Measurements from ENCODE around the gene SAMM50.
A peak's percentile ranks its signal among the peaks of the same experiment; 100 is the strongest.
"Not testable (repeated sequence)": the region's sequence is repeated elsewhere in the genome, so short reads cannot be mapped to it uniquely, and the experiment has no call there.

The SAMM50 gene

DNA sequence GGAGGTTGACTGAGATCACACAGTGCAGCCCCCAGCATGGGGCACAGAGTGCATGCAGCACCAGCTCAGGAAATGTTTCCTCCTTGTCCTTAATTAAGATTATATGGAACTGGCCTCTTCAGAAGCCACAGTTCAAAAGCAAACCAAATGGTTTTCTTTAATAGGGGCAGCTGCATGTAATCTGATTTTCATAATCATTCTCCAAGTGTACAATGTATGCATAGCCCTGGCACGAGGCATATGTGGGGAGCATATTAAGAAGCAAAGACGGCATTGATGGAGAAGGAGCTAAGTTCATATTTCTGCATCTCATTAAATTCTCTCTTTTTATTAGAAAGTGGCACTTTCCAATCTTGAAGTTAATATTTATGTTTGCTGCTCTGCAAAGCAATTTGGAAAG lies 59.0 kb downstream of the SAMM50 start:
- H3K36me3 ChIP-seq (ENCODE audit: control insufficient read depth, low read depth, low read length) = no peaks in the 10 kb centered on the region
- H3K4me1 ChIP-seq (ENCODE audit: control insufficient read depth, low read depth, low read length) = no peaks in the 10 kb centered on the region
- H3K9me3 ChIP-seq (ENCODE audit: control insufficient read depth, low read depth, low read length) = no peaks in the 10 kb centered on the region
- no peak overlapping the region for H3K27ac ChIP-seq (ENCODE audit: low read length)
- H3K9ac ChIP-seq (ENCODE audit: low read length) = no peak overlapping the region
- H3K4me3 ChIP-seq (ENCODE audit: low read length) = no peak overlapping the region
- H3K27me3 ChIP-seq (ENCODE audit: control insufficient read depth, insufficient read depth, low read length) = no peaks in the 10 kb centered on the region

DNA sequence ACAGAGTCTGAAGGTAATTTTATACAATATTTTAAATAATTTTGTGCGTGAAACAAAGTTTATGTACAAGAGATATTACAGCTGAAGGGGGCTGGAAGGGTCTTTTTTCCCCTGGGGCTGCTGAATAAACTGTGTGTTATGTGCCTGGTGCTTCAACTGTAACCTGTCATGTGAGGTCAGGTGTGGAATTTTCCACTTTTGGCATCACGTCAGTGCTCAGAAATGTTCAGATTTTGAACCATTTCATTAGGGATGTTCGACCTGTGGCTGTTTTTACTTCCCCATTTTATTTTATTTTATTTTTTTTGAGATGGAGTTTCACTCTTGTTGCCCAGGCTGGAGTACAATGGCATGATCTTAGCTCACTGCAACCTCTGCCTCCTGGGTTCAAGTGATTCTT lies 61.3 kb downstream of the SAMM50 start:
- not testable (repeated sequence) for H3K4me3 ChIP-seq (ENCODE audit: low read length); H3K9ac ChIP-seq (ENCODE audit: low read length); H3K27ac ChIP-seq (ENCODE audit: low read length); H3K9me3 ChIP-seq (ENCODE audit: control insufficient read depth, low read depth, low read length); H3K36me3 ChIP-seq (ENCODE audit: control insufficient read depth, low read depth, low read length); H3K27me3 ChIP-seq (ENCODE audit: control insufficient read depth, insufficient read depth, low read length); H3K4me1 ChIP-seq (ENCODE audit: control insufficient read depth, low read depth, low read length)

DNA sequence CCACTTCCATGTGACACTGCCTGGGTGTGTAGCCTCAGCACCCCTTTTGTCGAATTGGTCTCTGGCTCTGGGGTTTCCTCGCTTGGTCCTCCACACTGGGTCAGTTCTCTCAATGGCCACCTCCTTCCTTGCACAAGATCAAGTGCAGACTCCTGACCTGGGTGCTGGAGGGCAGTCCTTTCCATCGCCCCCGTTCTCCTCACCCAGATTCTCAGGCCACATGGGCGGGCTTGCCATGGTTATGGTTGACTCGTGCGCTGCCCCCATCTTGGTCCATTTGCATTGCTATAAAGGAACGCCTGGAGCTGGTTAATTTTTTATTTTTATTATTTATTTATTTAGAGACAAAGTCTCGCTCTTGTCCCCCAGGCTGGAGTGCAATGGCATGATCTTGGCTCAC lies 63.4 kb downstream of the SAMM50 start:
- Histone ChIP-seq H3K36me3 (ENCODE audit: control insufficient read depth, low read depth, low read length) (no peaks in the 10 kb centered on the region), H3K4me3 (ENCODE audit: low read length) (no peak overlapping the region), H3K27me3 (ENCODE audit: control insufficient read depth, insufficient read depth, low read length) (no peaks in the 10 kb centered on the region), H3K27ac (ENCODE audit: low read length) (no peak overlapping the region), H3K9me3 (ENCODE audit: control insufficient read depth, low read depth, low read length) (no peaks in the 10 kb centered on the region), H3K9ac (ENCODE audit: low read length) (no peak overlapping the region), H3K4me1 (ENCODE audit: control insufficient read depth, low read depth, low read length) (no peaks in the 10 kb centered on the region)

DNA sequence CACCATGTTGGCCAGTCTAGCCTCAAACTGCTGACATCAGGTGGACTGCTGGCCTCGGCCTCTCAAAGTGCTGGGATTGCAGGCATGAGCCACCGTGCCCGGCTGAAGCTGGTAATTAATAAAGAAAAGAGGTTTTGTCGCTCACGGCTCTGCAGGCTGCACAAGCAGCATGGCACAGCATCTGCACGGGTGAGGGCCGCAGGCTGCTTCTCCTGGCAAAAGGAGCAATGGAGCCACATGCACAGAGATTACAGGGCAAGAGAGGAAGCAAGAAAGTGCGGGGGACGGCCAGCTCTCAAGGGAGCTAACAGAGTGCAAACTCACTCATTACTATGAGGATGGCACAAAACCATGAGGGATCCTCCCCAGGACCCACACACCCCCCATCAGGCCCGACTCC lies 64.2 kb downstream of the SAMM50 start:
- Histone ChIP-seq H3K27me3 (ENCODE audit: control insufficient read depth, insufficient read depth, low read length) (no peaks in the 10 kb centered on the region), H3K9me3 (ENCODE audit: control insufficient read depth, low read depth, low read length) (no peaks in the 10 kb centered on the region), H3K4me3 (ENCODE audit: low read length) (no peak overlapping the region), H3K4me1 (ENCODE audit: control insufficient read depth, low read depth, low read length) (no peaks in the 10 kb centered on the region), H3K27ac (ENCODE audit: low read length) (no peak overlapping the region), H3K36me3 (ENCODE audit: control insufficient read depth, low read depth, low read length) (no peaks in the 10 kb centered on the region), H3K9ac (ENCODE audit: low read length) (no peak overlapping the region)

DNA sequence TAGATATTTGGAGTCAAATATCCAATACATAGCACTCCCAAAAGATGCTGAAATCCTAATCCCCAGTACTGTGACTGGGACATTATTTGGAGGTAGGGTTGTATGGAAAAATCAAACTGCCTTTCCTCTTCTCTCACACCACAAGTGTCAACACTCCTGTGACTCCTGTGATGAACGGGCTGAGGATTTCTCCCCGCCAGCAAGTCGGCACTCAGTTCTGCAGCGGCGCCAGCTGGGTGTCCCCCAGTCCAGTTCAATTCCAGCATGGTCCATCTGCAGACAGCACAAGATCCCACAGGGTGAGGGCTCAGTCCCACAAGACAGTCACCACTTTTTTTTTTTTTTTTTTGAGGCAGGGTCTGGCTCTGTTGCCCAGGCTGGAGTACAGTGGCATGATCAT lies 64.6 kb downstream of the SAMM50 start:
- Histone ChIP-seq H3K4me3 (ENCODE audit: low read length) (no peak overlapping the region), H3K9ac (ENCODE audit: low read length) (no peak overlapping the region), H3K36me3 (ENCODE audit: control insufficient read depth, low read depth, low read length) (no peaks in the 10 kb centered on the region), H3K9me3 (ENCODE audit: control insufficient read depth, low read depth, low read length) (no peaks in the 10 kb centered on the region), H3K4me1 (ENCODE audit: control insufficient read depth, low read depth, low read length) (no peaks in the 10 kb centered on the region), H3K27ac (ENCODE audit: low read length) (no peak overlapping the region), H3K27me3 (ENCODE audit: control insufficient read depth, insufficient read depth, low read length) (peaks cover 2% of the 10 kb centered on the region)

DNA sequence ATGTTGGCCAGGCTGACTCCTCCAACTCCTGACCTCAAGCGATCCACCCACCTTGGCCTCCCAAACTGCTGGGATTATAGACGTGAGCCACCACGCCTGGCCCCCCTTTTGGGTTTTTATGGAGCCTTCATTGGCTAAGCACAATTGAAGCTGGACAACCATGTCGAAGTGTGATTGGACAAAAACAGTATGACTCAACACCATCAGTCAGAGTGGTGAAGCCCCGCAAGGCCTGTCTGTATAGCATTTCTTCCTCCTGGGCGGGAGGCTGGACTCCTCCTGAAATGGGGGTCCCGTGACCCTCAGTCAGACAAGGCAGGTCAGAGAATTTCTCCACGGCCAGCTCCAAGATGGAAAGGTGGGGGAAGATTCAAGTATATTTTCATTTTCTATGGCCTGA lies 65.7 kb downstream of the SAMM50 start:
- Histone ChIP-seq H3K27me3 (ENCODE audit: control insufficient read depth, insufficient read depth, low read length) (peaks cover 7% of the 10 kb centered on the region), H3K9ac (ENCODE audit: low read length) (no peak overlapping the region), H3K27ac (ENCODE audit: low read length) (no peak overlapping the region), H3K36me3 (ENCODE audit: control insufficient read depth, low read depth, low read length) (no peaks in the 10 kb centered on the region), H3K4me3 (ENCODE audit: low read length) (no peak overlapping the region), H3K9me3 (ENCODE audit: control insufficient read depth, low read depth, low read length) (no peaks in the 10 kb centered on the region), H3K4me1 (ENCODE audit: control insufficient read depth, low read depth, low read length) (no peaks in the 10 kb centered on the region)

DNA sequence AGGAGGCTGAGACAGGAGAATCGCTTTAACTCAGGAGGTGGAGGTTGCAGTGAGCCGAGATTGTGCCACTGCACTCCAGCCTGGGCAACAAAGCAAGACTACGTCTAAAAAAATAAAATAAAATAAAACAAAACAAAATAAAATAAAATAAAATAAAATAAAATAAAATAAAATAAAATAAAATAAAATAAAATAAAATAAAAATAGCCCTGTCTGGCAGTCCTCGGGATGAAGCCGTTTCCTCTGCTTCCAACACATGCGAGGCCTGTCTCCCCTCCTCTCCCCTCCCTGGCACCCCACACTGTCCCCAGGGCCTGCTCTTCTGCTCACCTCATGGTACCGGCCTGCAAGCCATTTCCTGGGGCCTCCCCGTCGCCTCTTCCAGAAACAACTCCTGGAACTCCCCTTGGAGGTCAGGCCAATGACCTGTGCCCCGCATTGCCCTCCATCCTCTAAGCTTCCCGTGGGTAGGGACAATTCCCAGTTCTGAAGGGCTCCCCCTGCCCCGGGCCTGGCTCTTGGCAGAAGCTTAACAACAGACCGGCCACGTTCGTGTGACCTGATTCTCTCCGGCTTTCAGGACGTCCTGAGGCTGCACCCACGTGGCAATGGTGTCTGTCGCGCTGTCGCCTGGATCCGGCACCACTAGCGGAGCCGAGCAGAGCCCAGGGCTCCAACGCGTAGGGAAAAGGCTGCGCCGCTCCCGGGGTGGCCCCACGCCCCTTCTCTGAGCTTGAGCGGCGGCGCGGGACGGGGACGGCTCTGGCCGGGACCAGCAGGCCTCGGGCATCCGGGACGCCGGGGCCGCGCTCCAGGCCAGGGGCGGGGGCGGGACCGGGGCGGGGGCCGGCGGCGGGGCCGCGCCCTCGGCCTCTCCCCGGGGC lies 68.4 kb downstream of the SAMM50 start:
- peak overlapping the region; percentile 71 for H3K4me3 ChIP-seq (ENCODE audit: low read length)
- no peaks in the 10 kb centered on the region for H3K36me3 ChIP-seq (ENCODE audit: control insufficient read depth, low read depth, low read length)
- no peaks in the 10 kb centered on the region for H3K9me3 ChIP-seq (ENCODE audit: control insufficient read depth, low read depth, low read length)
- peaks cover 7% of the 10 kb centered on the region for H3K27me3 ChIP-seq (ENCODE audit: control insufficient read depth, insufficient read depth, low read length)
- no peak overlapping the region for H3K27ac ChIP-seq (ENCODE audit: low read length)
- no peaks in the 10 kb centered on the region for H3K4me1 ChIP-seq (ENCODE audit: control insufficient read depth, low read depth, low read length)
- H3K9ac ChIP-seq (ENCODE audit: low read length) = peak overlapping the region; percentile 70

DNA sequence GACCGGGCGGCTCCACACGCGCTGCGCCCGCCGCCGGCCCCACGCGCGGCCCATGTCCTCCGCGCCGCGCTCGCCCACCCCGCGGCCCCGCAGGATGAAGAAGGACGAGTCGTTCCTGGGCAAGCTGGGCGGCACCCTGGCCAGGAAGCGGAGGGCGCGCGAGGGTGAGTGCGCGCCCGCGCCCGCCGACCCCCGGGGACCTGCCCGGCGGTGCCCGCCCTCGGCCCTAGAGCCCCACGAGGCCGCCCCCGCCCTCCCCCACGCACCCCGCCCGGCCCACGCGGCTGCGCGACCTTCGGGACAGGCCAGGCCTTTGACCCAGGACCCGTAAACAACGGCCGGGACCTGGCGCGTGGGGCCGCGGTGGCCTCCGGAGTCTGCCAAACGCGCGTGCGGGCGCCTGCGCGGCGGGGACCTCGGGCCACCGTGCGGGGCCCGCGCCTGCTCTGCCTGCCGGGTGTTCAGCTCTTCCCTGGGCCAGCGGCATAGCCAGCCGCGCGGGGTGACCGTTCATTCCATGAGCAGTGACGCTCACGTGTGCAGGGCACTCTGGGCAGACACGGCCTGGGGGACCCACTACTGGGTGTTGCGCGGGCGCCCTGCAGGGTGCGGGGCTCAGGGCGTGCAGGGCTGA lies 69.2 kb downstream of the SAMM50 start, which contains the start of gene PARVB:
PARVB (plus strand) TSS at position 15 of the 634 bp plus-strand sequence; CDS start at position 53, 38 bp downstream.
- H3K27ac ChIP-seq (ENCODE audit: low read length) = no peak within 1 kb of the TSS

DNA sequence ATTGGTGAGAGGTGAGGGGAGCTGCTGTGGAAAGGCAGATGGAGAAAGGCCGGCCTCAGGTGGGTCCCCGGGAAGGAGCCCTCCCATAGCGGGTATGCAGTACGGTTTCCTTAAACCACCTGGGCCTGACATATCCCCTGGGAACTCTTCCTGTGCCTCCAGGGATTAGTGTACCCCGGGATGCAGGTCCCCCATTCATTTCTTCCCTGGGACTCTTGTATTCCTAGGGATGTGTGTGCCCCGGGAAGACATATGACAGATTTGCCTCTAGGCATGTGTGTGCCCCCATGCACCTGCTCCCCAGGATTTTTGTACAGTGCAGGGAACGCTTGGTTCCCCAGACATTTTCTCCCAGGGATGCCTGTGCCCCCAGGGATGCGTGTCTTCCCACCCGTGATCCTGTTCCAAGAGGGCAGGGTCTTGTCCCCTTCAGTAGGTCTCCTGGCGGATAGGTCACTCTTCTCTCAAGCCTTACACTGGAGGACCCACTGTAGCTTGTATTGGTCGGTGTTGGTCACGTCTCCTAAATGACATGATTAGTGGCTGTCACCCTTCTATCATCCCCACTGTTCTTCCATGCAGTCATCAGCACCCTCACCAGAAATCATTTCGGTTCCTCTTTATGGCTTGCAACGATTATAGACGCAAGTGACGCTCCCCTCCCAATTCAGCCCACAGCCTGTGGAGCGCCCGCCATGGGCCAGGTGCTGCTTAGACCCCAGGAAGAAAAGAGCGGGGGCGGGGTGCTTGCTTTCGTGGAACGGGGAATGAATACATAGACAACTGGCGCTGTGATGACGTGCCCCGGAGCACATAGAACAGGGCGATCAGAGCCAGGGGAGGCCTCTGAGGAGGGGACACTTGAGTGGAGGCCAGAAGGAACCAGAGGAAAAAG lies 70.2 kb downstream of the SAMM50 start:
- H3K4me1 ChIP-seq (ENCODE audit: control insufficient read depth, low read depth, low read length) = no peaks in the 10 kb centered on the region
- H3K27me3 ChIP-seq (ENCODE audit: control insufficient read depth, insufficient read depth, low read length) = peaks cover 7% of the 10 kb centered on the region
- H3K36me3 ChIP-seq (ENCODE audit: control insufficient read depth, low read depth, low read length) = no peaks in the 10 kb centered on the region
- no peak overlapping the region for H3K9ac ChIP-seq (ENCODE audit: low read length)
- no peaks in the 10 kb centered on the region for H3K9me3 ChIP-seq (ENCODE audit: control insufficient read depth, low read depth, low read length)
- H3K4me3 ChIP-seq (ENCODE audit: low read length) = no peak overlapping the region
- no peak overlapping the region for H3K27ac ChIP-seq (ENCODE audit: low read length)

More for the DNA sequence above, 69.2 kb downstream of the SAMM50 start, which contains the start of gene PARVB:
- Histone ChIP-seq H3K4me3 (ENCODE audit: low read length) (peak within 1 kb of the TSS; percentile 71), H3K36me3 (ENCODE audit: control insufficient read depth, low read depth, low read length) (no peaks in the 10 kb centered on the region), H3K27me3 (ENCODE audit: control insufficient read depth, insufficient read depth, low read length) (peaks cover 7% of the 10 kb centered on the region), H3K9ac (ENCODE audit: low read length) (peak within 1 kb of the TSS; percentile 70), H3K4me1 (ENCODE audit: control insufficient read depth, low read depth, low read length) (no peaks in the 10 kb centered on the region), H3K9me3 (ENCODE audit: control insufficient read depth, low read depth, low read length) (no peaks in the 10 kb centered on the region)

DNA sequence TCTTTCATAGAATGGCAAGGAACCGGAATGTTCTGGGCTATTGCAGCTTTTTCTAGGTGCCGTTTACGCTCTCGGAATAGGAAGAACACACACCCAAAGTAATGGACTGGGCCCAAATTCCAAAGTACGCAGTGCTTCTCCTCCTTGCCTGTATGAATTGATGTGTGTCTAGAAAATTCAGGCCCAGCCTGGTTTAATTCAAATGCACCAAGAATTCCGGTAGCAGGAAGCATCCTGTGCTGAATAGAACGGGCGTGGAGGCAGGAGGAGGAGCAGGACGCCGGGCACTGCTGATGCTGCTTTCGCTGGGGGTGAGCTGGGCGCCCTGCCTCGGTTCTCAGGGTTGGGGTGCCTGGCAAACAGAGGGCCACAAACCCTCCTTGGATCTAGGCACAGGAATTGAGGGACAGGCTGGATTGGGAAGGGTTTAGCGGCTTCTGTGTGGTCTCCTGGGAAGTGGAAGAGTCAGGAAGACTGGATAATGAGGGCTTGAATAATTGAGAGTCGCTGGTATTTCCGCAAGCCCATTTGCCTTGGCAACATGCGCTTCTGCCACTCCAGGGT lies 70.9 kb downstream of the SAMM50 start:
- no peak overlapping the region for H3K9ac ChIP-seq (ENCODE audit: low read length)
- no peaks in the 10 kb centered on the region for H3K4me1 ChIP-seq (ENCODE audit: control insufficient read depth, low read depth, low read length)
- peaks cover 7% of the 10 kb centered on the region for H3K27me3 ChIP-seq (ENCODE audit: control insufficient read depth, insufficient read depth, low read length)
- H3K36me3 ChIP-seq (ENCODE audit: control insufficient read depth, low read depth, low read length) = no peaks in the 10 kb centered on the region
- no peak overlapping the region for H3K27ac ChIP-seq (ENCODE audit: low read length)
- no peaks in the 10 kb centered on the region for H3K9me3 ChIP-seq (ENCODE audit: control insufficient read depth, low read depth, low read length)
- H3K4me3 ChIP-seq (ENCODE audit: low read length) = no peak overlapping the region

Measured in iPS-18a (cell line).